Measurements from ENCODE around the gene SDK1. TPM values are rescaled to one million over a fixed set of nuclear protein-coding genes. Genes with fewer than 3 reads are reported as not detected.

Gene SDK1
- total and polyA plus RNA-seq, 2 of the 8 experiments (the other 6 are each of a cell fraction or from before 2014, with no cell fraction given): 3.3 to 7.2 TPM

DNA sequence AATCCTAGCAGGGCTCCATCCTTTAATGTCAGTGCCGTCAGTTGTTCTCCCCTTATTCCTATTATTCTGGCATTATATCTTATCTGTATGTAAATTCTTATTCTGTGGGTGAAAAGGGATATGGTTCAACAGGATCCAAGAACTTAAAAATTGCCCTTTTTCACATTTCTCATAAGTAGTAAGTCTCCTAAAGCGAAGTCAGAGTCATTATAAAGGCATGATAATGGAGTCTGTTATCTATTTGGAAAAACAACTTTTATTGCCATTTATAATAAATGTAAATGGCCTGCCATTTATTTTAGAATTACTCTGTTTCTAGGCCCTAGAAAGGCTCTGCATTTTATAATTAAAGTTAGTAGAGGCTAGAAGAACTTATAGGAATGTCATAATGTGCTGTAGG is 31.3 kb downstream of the SDK1 start:
- Histone ChIP-seq H2AFZ (ENCODE audit: low read length) (no peak overlapping the region), H2BK15ac (ENCODE audit: low read length) (no peak overlapping the region), H3K23me2 (ENCODE audit: low read depth, low read length) (no peaks in the 10 kb centered on the region), H3K9ac (replicated peaks in 1 of 4; ENCODE audit: extremely low read depth in 1 of 4, low read depth in 3 of 4, low read length in 3 of 4) (no peak overlapping the region), H3K18ac (ENCODE audit: extremely low read depth, low read length) (no peak overlapping the region), H3K79me1 (ENCODE audit: low read depth, low read length) (no peaks in the 10 kb centered on the region), H3K9me3 (ENCODE audit: insufficient read depth in 2 of 2, low read depth in 1 of 2, low read length in 1 of 2) (no peaks in the 10 kb centered on the region), H4K8ac (ENCODE audit: extremely low read depth, insufficient read depth, low read length) (no peak overlapping the region), H3K14ac (ENCODE audit: insufficient read length) (no peak overlapping the region), H4K91ac (replicated peaks; ENCODE audit: insufficient read length, low read length) (no peak overlapping the region), H4K20me1 (replicated peaks in 1 of 2; ENCODE audit: control insufficient read depth in 1 of 2, insufficient read depth in 2 of 2, low read length in 2 of 2) (peaks cover 0 to 2% of the 10 kb centered on the region in 2 experiments), H2BK12ac (ENCODE audit: low read depth, low read length) (no peak overlapping the region), H3K79me2 (ENCODE audit: control insufficient read depth in 1 of 2, insufficient read depth in 2 of 2, low read length in 2 of 2) (0 out of 4 replicates have a peak, but pooled peaks cover 0 to 4% of the 10 kb centered on the region in 2 experiments), H4K5ac (ENCODE audit: insufficient read length, low read depth, low read length) (no peak overlapping the region), H3K4me3 (ENCODE audit: extremely low read depth in 1 of 4, insufficient read depth in 2 of 4, low read depth in 3 of 4, low read length in 4 of 4) (no peak overlapping the region), H3K27ac (ENCODE audit: low read depth, low read length) (no peak overlapping the region), H2AK5ac (ENCODE audit: low read depth, low read length) (no peak overlapping the region), H2BK20ac (ENCODE audit: low read length) (no peak overlapping the region), H3K36me3 (ENCODE audit: control insufficient read depth in 2 of 4, insufficient read depth in 4 of 4, low read length in 3 of 4) (no peaks in the 10 kb centered on the region), H3K56ac (replicated peaks; ENCODE audit: insufficient read length, low read depth, low read length) (no peak overlapping the region), H2BK120ac (replicated peaks; ENCODE audit: low read depth, low read length) (no peak overlapping the region), H3K4me2 (ENCODE audit: insufficient read depth in 1 of 2, low read depth in 2 of 2, low read length in 2 of 2) (no peak overlapping the region), H2BK5ac (ENCODE audit: low read depth, low read length) (no peak overlapping the region), H3K23ac (ENCODE audit: insufficient read length) (no peak overlapping the region), H3K4me1 (replicated peaks in 1 of 4; ENCODE audit: control insufficient read depth in 3 of 4, insufficient read depth in 4 of 4, low read length in 3 of 4) (peaks cover 0 to 5% (median 1%) of the 10 kb centered on the region in 4 experiments; a peak in 2 of 7 replicates), H3K4ac (replicated peaks; ENCODE audit: insufficient read length, low read depth, low read length) (no peak overlapping the region), H3K27me3 (replicated peaks in 1 of 4; ENCODE audit: control insufficient read depth in 3 of 4, extremely low read depth in 1 of 4, insufficient read depth in 3 of 4, low read length in 3 of 4) (no peaks in the 10 kb centered on the region; a peak in 2 of 7 replicates)
- no peak for TF ChIP-seq BACH1 (IDR thresholded peaks at IDR 0.05; ENCODE audit: low read length)
- TF ChIP-seq, protein P1, sequence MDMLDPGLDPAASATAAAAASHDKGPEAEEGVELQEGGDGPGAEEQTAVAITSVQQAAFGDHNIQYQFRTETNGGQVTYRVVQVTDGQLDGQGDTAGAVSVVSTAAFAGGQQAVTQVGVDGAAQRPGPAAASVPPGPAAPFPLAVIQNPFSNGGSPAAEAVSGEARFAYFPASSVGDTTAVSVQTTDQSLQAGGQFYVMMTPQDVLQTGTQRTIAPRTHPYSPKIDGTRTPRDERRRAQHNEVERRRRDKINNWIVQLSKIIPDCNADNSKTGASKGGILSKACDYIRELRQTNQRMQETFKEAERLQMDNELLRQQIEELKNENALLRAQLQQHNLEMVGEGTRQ (IDR thresholded peaks at IDR 0.05; ENCODE audit: low read length): no peak
- no peak for TF ChIP-seq POU5F1 (IDR thresholded peaks at IDR 0.05; ENCODE audit: low read depth, low read length)
- TF ChIP-seq ASH2L (IDR thresholded peaks at IDR 0.05; ENCODE audit: low read length): no peak
- DNase-seq (ENCODE audit: low read depth in 1 of 2, low spot score in 2 of 2) (no peak), FAIRE-seq (no peak)
- ChIA-PET CTCF (ENCODE audit: partially characterized antibody) (no interaction called here), POLR2A (ENCODE audit: partially characterized antibody) (no interaction called here)
- 94% methylated on average over 2 of the region's 2 CpGs; no CpG with 5 or more reads in 1 of the 2 experiments for WGBS, 2 experiments (ENCODE audit: extremely low coverage in 1 of 2, insufficient coverage in 1 of 2, insufficient read length in 1 of 2, insufficient replicate concordance in 2 of 2, low coverage in 1 of 2, low lambda C conversion rate in 2 of 2, missing lambda C conversion rate in 1 of 2)
